ENCODE results near the gene CNTRL. TPM values are rescaled to one million over a fixed set of nuclear protein-coding genes. Genes with fewer than 3 reads are reported as not detected.
"Not testable (repeated sequence)": the region's sequence is repeated elsewhere in the genome, so short reads cannot be mapped to it uniquely, and the experiment has no call there.

CNTRL gene
- total and polyA plus RNA-seq, 7 donors, result 2.5 to 14.6 (median 11.9) TPM

- no peaks in the 10 kb centered on the region for H3K27me3 ChIP-seq
- TF ChIP-seq EP300 (IDR thresholded peaks at IDR 0.05), result no peak
- no peak for TF ChIP-seq POLR2AphosphoS5 (IDR thresholded peaks at IDR 0.05)
- no peak for TF ChIP-seq POLR2A (IDR thresholded peaks at IDR 0.05)
- TF ChIP-seq CTCF (IDR thresholded peaks at IDR 0.05), result no peak
- H3K4me1 ChIP-seq, result no peaks in the 10 kb centered on the region
- no peaks in the 10 kb centered on the region for H3K9me3 ChIP-seq
- no peak overlapping the region for H3K27ac ChIP-seq
- no peak for DNase-seq
- intact Hi-C loops (cut with DNase I), result no loop called here
- peaks cover 0 to 38% (median 4%) of the 10 kb centered on the region in 4 donors for H3K36me3 ChIP-seq
- no peak overlapping the region for H3K4me3 ChIP-seq
These were observed 20.3 kb downstream of the CNTRL start for GRCh38 chr9:121095057-121095456.

- Histone ChIP-seq H3K4me1 (no peaks in the 10 kb centered on the region), H3K4me3 (no peak overlapping the region), H3K9me3 (no peaks in the 10 kb centered on the region), H3K36me3 (peaks cover 0 to 30% (median 0%) of the 10 kb centered on the region in 4 donors), H3K27me3 (no peaks in the 10 kb centered on the region), H3K27ac (no peak overlapping the region)
- intact Hi-C loops (cut with DNase I), result no loop called here
- TF ChIP-seq POLR2A (IDR thresholded peaks at IDR 0.05) (no peak), CTCF (IDR thresholded peaks at IDR 0.05) (no peak), POLR2AphosphoS5 (IDR thresholded peaks at IDR 0.05) (no peak), EP300 (IDR thresholded peaks at IDR 0.05) (no peak)
- WGBS, 2 donors, result 67 to 87% methylated on average over 5 of the region's 5 CpGs
- DNase-seq, result no peak
These were observed 23.9 kb downstream of the CNTRL start for GRCh38 chr9:121098567-121099198.

DNA sequence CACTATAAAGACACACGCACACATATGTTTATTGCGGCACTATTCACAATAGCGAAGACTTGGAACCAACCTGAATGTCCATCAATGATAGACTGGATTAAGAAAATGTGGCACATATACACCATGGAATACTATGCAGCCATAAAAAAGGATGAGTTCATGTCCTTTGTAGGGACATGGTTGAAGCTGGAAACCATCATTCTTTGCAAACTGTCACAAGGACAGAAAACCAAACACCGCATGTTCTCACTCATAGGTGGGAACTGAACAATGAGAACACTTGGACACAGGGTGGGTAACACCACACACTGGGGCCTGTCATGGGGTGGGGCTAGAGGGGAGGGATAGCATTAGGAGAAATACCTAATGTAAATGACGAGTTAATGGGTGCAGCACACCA is 29.3 kb downstream of the CNTRL start:
- H3K36me3 ChIP-seq; H3K9me3 ChIP-seq; H3K4me1 ChIP-seq; H3K27me3 ChIP-seq; H3K27ac ChIP-seq; H3K4me3 ChIP-seq; DNase-seq; intact Hi-C loops (cut with DNase I): not testable (repeated sequence)
- 96 to 98% methylated on average over 5 of the region's 5 CpGs for WGBS, 2 donors

DNA sequence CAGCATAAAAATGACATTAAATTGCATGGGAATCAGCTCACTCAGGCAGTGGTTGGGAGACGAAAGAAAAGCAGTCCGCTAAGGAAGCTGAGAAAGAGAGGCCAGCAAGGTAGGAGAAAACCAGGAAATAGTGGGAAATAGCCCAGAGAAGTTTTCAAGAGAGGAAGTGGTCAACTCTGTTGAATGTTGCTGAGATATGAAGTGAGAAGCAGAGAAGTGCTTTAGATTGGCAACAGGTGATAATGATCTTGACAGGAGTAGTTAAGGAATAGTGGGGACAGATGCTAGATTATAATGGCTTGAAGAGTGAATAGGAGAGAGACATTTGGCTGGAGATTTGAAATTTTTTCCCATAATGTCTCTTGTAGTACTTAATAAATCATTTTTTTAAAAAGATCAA is 30.8 kb downstream of the CNTRL start:
- DNase-seq, result no peak
- Histone ChIP-seq H3K4me1 (no peaks in the 10 kb centered on the region), H3K4me3 (no peak overlapping the region), H3K27me3 (no peaks in the 10 kb centered on the region), H3K9me3 (no peaks in the 10 kb centered on the region), H3K36me3 (no peaks in the 10 kb centered on the region), H3K27ac (no peak overlapping the region)
- intact Hi-C loops (cut with DNase I), result no loop called here
- TF ChIP-seq EP300 (IDR thresholded peaks at IDR 0.05), result no peak
- TF ChIP-seq POLR2A (IDR thresholded peaks at IDR 0.05), result no peak
- TF ChIP-seq CTCF (IDR thresholded peaks at IDR 0.05), result no peak
- TF ChIP-seq POLR2AphosphoS5 (IDR thresholded peaks at IDR 0.05), result no peak
- 73 to 91% methylated on average over 2 of the region's 2 CpGs for WGBS, 2 donors

DNA sequence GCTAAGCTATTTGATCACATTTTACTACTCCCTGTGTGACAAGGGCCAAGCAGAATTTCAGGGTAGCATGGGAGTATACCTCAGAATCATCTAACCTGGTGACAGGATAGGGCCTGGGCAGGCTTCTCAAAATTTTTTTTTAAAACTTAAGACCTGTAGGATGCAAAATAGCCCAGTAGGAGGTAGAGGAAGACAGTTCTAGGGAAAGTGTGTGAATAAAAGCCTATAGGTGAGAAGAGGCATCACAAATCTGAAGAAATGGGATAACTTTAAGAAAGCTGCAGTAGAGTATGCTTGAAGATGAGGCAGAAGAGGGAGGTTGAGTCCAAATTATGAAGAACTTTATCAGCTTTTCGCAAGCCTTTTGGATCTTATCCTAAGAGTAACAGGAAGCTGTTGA is 32.3 kb downstream of the CNTRL start:
- intact Hi-C loops (cut with DNase I), result no loop called here
- Histone ChIP-seq H3K4me1 (no peaks in the 10 kb centered on the region), H3K9me3 (no peaks in the 10 kb centered on the region), H3K27me3 (no peaks in the 10 kb centered on the region), H3K36me3 (no peaks in the 10 kb centered on the region), H3K27ac (no peak overlapping the region), H3K4me3 (no peak overlapping the region)
- 85 to 96% methylated on average over 1 of the region's 1 CpG for WGBS, 2 donors
- TF ChIP-seq POLR2A (IDR thresholded peaks at IDR 0.05) (no peak), EP300 (IDR thresholded peaks at IDR 0.05) (no peak), POLR2AphosphoS5 (IDR thresholded peaks at IDR 0.05) (no peak), CTCF (IDR thresholded peaks at IDR 0.05) (no peak)
- no peak for DNase-seq
